Measurements from ENCODE around the gene ATL3.

The ATL3 gene

DNA sequence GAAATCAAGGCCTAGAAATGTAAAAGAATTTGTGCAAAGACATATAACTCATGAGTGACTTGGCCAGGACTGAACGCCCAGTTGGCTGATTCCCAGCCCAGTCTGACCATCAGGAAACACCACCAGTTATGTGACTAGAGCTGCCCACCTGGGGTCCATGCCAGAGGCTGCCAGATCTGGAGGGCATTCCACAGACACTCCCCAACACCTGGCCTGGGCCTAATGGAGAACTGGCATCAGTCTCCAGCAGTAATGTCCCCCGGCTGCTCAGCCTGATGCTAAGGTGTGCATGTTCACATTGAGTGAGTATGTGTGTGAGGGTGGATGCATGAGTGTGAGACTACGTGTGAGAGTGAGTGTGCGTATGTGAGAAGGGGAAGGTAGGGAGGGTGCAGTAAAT is 72.6 kb downstream of the ATL3 start:
- CTCF ChIA-PET, result interaction anchor here (0.7 kb wide), 1 partner anchor 49 kb away, joined by 3 read pairs; no protein-coding TSS in a partner anchor
- TF ChIP-seq CTCF (conservative IDR thresholded peaks at IDR 0.05; ENCODE audit: low read depth), result no peak
- H3K27ac ChIP-seq, result no peak overlapping the region
- POLR2A ChIA-PET (ENCODE audit: low non-redundant PET), result no interaction called here
- no peak for DNase-seq (ENCODE audit: low spot score)

- no peak for DNase-seq (ENCODE audit: low spot score)
- no peak for TF ChIP-seq CTCF (conservative IDR thresholded peaks at IDR 0.05; ENCODE audit: low read depth)
- ChIA-PET CTCF (no interaction called here), POLR2A (ENCODE audit: low non-redundant PET) (no interaction called here)
- H3K27ac ChIP-seq, result no peak overlapping the region
Measured at GRCh38 chr11:63595296-63595695, 75.9 kb downstream of the ATL3 start.

DNA sequence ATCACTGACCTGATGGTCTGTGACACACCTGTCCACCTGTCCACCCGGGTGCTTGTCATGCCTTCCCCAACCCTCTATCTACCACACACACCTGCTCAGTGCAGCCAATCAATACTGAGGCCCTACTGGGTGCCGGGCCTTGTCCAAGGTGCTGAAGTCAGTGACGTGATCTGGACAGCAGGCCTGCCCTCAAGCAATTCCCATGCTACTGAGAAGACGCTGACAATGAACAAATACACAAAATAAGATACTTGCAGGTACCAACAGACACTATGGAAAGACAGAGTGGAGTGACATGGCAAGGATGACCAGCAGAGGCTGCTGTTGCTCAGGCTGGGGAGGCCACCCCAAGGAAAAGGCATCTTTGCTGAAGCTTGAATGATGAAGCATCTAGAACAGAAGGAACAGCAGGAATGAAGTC is 78.2 kb downstream of the ATL3 start:
- DNase-seq (ENCODE audit: low spot score), result no peak
- no peak overlapping the region for H3K27ac ChIP-seq
- ChIA-PET CTCF (no interaction called here), POLR2A (ENCODE audit: low non-redundant PET) (no interaction called here)
- TF ChIP-seq CTCF (conservative IDR thresholded peaks at IDR 0.05; ENCODE audit: low read depth), result no peak; the same call in 1 of the 2 replicates

DNA sequence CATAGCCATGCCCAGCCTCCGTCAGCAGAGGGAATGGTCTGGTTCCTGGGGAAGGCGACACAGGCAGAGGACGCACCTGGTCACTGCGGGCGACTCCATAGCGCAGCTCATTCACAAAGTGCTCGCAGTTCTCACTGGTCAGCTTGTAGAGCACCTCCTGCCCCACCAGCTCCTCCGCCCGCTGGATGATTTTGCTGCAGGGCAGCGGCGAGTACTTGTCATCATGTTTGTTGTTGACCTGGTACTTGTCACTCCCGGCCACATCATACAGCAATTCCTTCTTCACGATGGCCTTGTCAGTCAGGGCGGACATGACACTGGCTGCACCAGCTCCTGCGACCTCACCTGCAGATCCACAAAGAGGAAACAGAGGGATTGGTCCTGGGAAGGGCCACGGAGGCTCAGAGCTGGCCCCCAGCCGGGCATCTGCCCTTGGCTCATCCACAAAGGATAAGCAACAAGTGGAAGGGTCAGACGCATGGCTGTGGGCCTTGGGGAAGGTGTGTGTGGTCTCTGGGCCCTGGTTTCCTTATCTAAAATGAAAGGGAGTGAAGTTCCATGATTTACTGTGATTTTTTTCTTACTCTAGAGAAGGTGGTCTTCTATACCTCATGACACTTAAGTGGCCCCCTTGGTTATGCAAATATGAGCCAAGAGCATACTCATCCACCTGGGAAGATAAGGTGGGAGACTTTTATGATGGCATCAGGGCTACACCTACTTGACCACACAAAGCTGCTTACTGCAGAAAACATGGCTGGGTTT is 81.0 kb downstream of the ATL3 start:
- H3K27ac ChIP-seq, result no peak overlapping the region
- ChIA-PET POLR2A (ENCODE audit: low non-redundant PET) (interaction anchor here (0.6 kb wide), 1 partner anchor 76 kb away, joined by 3 read pairs; no protein-coding TSS in a partner anchor), CTCF (no interaction called here)
- DNase-seq (ENCODE audit: low spot score), result no peak
- no peak for TF ChIP-seq CTCF (conservative IDR thresholded peaks at IDR 0.05; ENCODE audit: low read depth)

- no peak for DNase-seq (ENCODE audit: low spot score)
- ChIA-PET POLR2A (ENCODE audit: low non-redundant PET) (no interaction called here), CTCF (no interaction called here)
- no peak overlapping the region for H3K27ac ChIP-seq
- TF ChIP-seq CTCF (conservative IDR thresholded peaks at IDR 0.05; ENCODE audit: low read depth), result no peak
Measured at GRCh38 chr11:63589000-63589399, 82.2 kb downstream of the ATL3 start.

- ChIA-PET CTCF (interaction anchor here (0.6 kb wide), 1 partner anchor 123 kb away, joined by 4 read pairs; no protein-coding TSS in a partner anchor), POLR2A (ENCODE audit: low non-redundant PET) (no interaction called here)
- no peak for TF ChIP-seq CTCF (conservative IDR thresholded peaks at IDR 0.05; ENCODE audit: low read depth)
- DNase-seq (ENCODE audit: low spot score), result no peak
- no peak overlapping the region for H3K27ac ChIP-seq
Measured at GRCh38 chr11:63586451-63587166, 84.6 kb downstream of the ATL3 start.
